ENCODE results near the gene AUTS2. TPM values are rescaled to one million over a fixed set of nuclear protein-coding genes. Genes with fewer than 3 reads are reported as not detected.

Gene AUTS2
- total RNA-seq, 1 donor from 2014 or later: 80.6 TPM

GRCh38 chr7:70104243-70104642 is 506.0 kb downstream of the AUTS2 start:
- H3K4me3 Mint-ChIP-seq (ENCODE audit: unreplicated experiment): no peak overlapping the region
- H3K4me1 Mint-ChIP-seq (ENCODE audit: unreplicated experiment): peaks cover 27% of the 10 kb centered on the region
- TF ChIP-seq CTCF (IDR thresholded peaks at IDR 0.05): no peak
- DNase-seq (ENCODE audit: extremely low spot score, unreplicated experiment): no peak
- no peak overlapping the region for H3K27ac Mint-ChIP-seq (ENCODE audit: unreplicated experiment)
- no peaks in the 10 kb centered on the region for H3K9me3 Mint-ChIP-seq (ENCODE audit: unreplicated experiment)
- no peaks in the 10 kb centered on the region for H3K36me3 Mint-ChIP-seq (ENCODE audit: unreplicated experiment)
- no peaks in the 10 kb centered on the region for H3K27me3 Mint-ChIP-seq (ENCODE audit: unreplicated experiment)

- no peak overlapping the region for H3K27ac Mint-ChIP-seq (ENCODE audit: unreplicated experiment)
- TF ChIP-seq CTCF (IDR thresholded peaks at IDR 0.05): no peak
- no peak overlapping the region for H3K4me3 Mint-ChIP-seq (ENCODE audit: unreplicated experiment)
- H3K27me3 Mint-ChIP-seq (ENCODE audit: unreplicated experiment): no peaks in the 10 kb centered on the region
- H3K36me3 Mint-ChIP-seq (ENCODE audit: unreplicated experiment): peaks cover 4% of the 10 kb centered on the region
- no peaks in the 10 kb centered on the region for H3K9me3 Mint-ChIP-seq (ENCODE audit: unreplicated experiment)
- peaks cover 18% of the 10 kb centered on the region for H3K4me1 Mint-ChIP-seq (ENCODE audit: unreplicated experiment)
- no peak for DNase-seq (ENCODE audit: extremely low spot score, unreplicated experiment)
Measured at GRCh38 chr7:70113078-70113477, 514.8 kb downstream of the AUTS2 start.

- H3K9me3 Mint-ChIP-seq (ENCODE audit: unreplicated experiment): no peaks in the 10 kb centered on the region
- no peak overlapping the region for H3K27ac Mint-ChIP-seq (ENCODE audit: unreplicated experiment)
- H3K4me1 Mint-ChIP-seq (ENCODE audit: unreplicated experiment): peaks cover 18% of the 10 kb centered on the region
- no peak overlapping the region for H3K4me3 Mint-ChIP-seq (ENCODE audit: unreplicated experiment)
- peaks cover 4% of the 10 kb centered on the region for H3K36me3 Mint-ChIP-seq (ENCODE audit: unreplicated experiment)
- DNase-seq (ENCODE audit: extremely low spot score, unreplicated experiment): no peak
- TF ChIP-seq CTCF (IDR thresholded peaks at IDR 0.05): no peak
- H3K27me3 Mint-ChIP-seq (ENCODE audit: unreplicated experiment): no peaks in the 10 kb centered on the region
Measured at GRCh38 chr7:70113536-70113935, 515.3 kb downstream of the AUTS2 start.

- TF ChIP-seq CTCF (IDR thresholded peaks at IDR 0.05): no peak
- H3K4me3 Mint-ChIP-seq (ENCODE audit: unreplicated experiment): no peak overlapping the region
- no peaks in the 10 kb centered on the region for H3K9me3 Mint-ChIP-seq (ENCODE audit: unreplicated experiment)
- no peak overlapping the region for H3K27ac Mint-ChIP-seq (ENCODE audit: unreplicated experiment)
- H3K27me3 Mint-ChIP-seq (ENCODE audit: unreplicated experiment): no peaks in the 10 kb centered on the region
- H3K4me1 Mint-ChIP-seq (ENCODE audit: unreplicated experiment): peaks cover 18% of the 10 kb centered on the region
- H3K36me3 Mint-ChIP-seq (ENCODE audit: unreplicated experiment): peaks cover 11% of the 10 kb centered on the region
- DNase-seq (ENCODE audit: extremely low spot score, unreplicated experiment): no peak
Measured at GRCh38 chr7:70114806-70115205, 516.5 kb downstream of the AUTS2 start.

GRCh38 chr7:70116244-70116643 is 518.0 kb downstream of the AUTS2 start:
- DNase-seq (ENCODE audit: extremely low spot score, unreplicated experiment): no peak
- peaks cover 9% of the 10 kb centered on the region for H3K9me3 Mint-ChIP-seq (ENCODE audit: unreplicated experiment)
- H3K27ac Mint-ChIP-seq (ENCODE audit: unreplicated experiment): no peak overlapping the region
- TF ChIP-seq CTCF (IDR thresholded peaks at IDR 0.05): no peak
- H3K36me3 Mint-ChIP-seq (ENCODE audit: unreplicated experiment): peaks cover 23% of the 10 kb centered on the region
- no peaks in the 10 kb centered on the region for H3K27me3 Mint-ChIP-seq (ENCODE audit: unreplicated experiment)
- H3K4me1 Mint-ChIP-seq (ENCODE audit: unreplicated experiment): peaks cover 18% of the 10 kb centered on the region
- H3K4me3 Mint-ChIP-seq (ENCODE audit: unreplicated experiment): no peak overlapping the region
